Ishikawa (cell line): ENCODE data around the gene ASH1L.

Source experiments
- CEBPB ChIP-seq: IDR thresholded peaks from 2 replicates; pipeline ENCODE4 v1.6.1; 2012
- CREB1 ChIP-seq: IDR thresholded peaks from 2 replicates; pipeline ENCODE4 v1.6.1; 2012; ENCODE audit warnings: low read depth
- EGR1 ChIP-seq: IDR thresholded peaks from 2 replicates; pipeline ENCODE4 v1.6.1; 2012
- EP300 ChIP-seq: IDR thresholded peaks from 2 replicates; pipeline ENCODE4 v1.6.1; 2012; ENCODE audit warnings: borderline replicate concordance
- FOXM1 ChIP-seq: IDR thresholded peaks from 2 replicates; pipeline ENCODE4 v1.6.1; 2012; ENCODE audit warnings: low read depth, borderline replicate concordance
- MAX ChIP-seq: IDR thresholded peaks from 2 replicates; pipeline ENCODE4 v1.6.1; 2012
- NFIC ChIP-seq: IDR thresholded peaks from 2 replicates; pipeline ENCODE4 v1.6.1; 2012
- RAD21 ChIP-seq: IDR thresholded peaks from 2 replicates; pipeline ENCODE4 v1.6.1; 2012; ENCODE audit warnings: low read depth
- REST ChIP-seq: IDR thresholded peaks from 2 replicates; pipeline ENCODE4 v1.6.1; 2012; ENCODE audit warnings: low read depth, mild to moderate bottlenecking
- TAF1 ChIP-seq: IDR thresholded peaks from 2 replicates; pipeline ENCODE4 v1.6.1; 2012; ENCODE audit warnings: low read depth, mild to moderate bottlenecking
- TCF12 ChIP-seq: IDR thresholded peaks from 2 replicates; pipeline ENCODE4 v1.6.1; 2012; ENCODE audit warnings: low read depth
- TEAD4 ChIP-seq: IDR thresholded peaks from 2 replicates; pipeline ENCODE4 v1.6.1; 2012
- USF1 ChIP-seq: IDR thresholded peaks from 2 replicates; pipeline ENCODE4 v1.6.1; 2012
- YY1 ChIP-seq: IDR thresholded peaks from 2 replicates; pipeline ENCODE4 v1.6.1; 2012; ENCODE audit warnings: low read depth
- ZBTB7A ChIP-seq: IDR thresholded peaks from 2 replicates; pipeline ENCODE4 v1.6.1; 2012; ENCODE audit warnings: low read depth

Gene ASH1L

GRCh38 chr1:155293086-155293749, 269.4 kb downstream of the ASH1L start:
- TF ChIP-seq FOXM1: no peak
- TF ChIP-seq TEAD4: no peak
- TF ChIP-seq RAD21: no peak
- no peak for TF ChIP-seq TAF1
- no peak for TF ChIP-seq MAX
- no peak for TF ChIP-seq TCF12
- no peak for TF ChIP-seq EGR1
- TF ChIP-seq CREB1: no peak
- no peak for TF ChIP-seq ZBTB7A
- no peak for TF ChIP-seq EP300
- TF ChIP-seq REST: no peak
- no peak for TF ChIP-seq YY1
- TF ChIP-seq USF1: no peak

- no peak for TF ChIP-seq CEBPB
- TF ChIP-seq FOXM1: no peak
- no peak for TF ChIP-seq USF1
- no peak for TF ChIP-seq TAF1
- no peak for TF ChIP-seq CREB1
- no peak for TF ChIP-seq NFIC
- no peak for TF ChIP-seq MAX
- TF ChIP-seq YY1: no peak
- no peak for TF ChIP-seq EGR1
- TF ChIP-seq RAD21: no peak
- no peak for TF ChIP-seq ZBTB7A
- TF ChIP-seq REST: no peak
- no peak for TF ChIP-seq TEAD4
- no peak for TF ChIP-seq EP300
- TF ChIP-seq TCF12: no peak
These were observed 274.5 kb downstream of the ASH1L start for GRCh38 chr1:155287987-155288543.

GRCh38 chr1:155286544-155286943, 276.1 kb downstream of the ASH1L start:
- TF ChIP-seq ZBTB7A: no peak
- TF ChIP-seq USF1: no peak
- no peak for TF ChIP-seq NFIC
- TF ChIP-seq RAD21: no peak
- no peak for TF ChIP-seq TAF1
- no peak for TF ChIP-seq FOXM1
- TF ChIP-seq CREB1: no peak
- no peak for TF ChIP-seq CEBPB
- no peak for TF ChIP-seq REST
- TF ChIP-seq EP300: no peak

- TF ChIP-seq CREB1 (no peak), MAX (no peak), TAF1 (no peak), TCF12 (no peak), REST (no peak), CEBPB (no peak), EP300 (no peak), RAD21 (no peak), TEAD4 (no peak), NFIC (no peak), USF1 (no peak), YY1 (no peak), EGR1 (no peak), ZBTB7A (no peak), FOXM1 (no peak)
These were observed 277.0 kb downstream of the ASH1L start for GRCh38 chr1:155285631-155286044.
